Testis (tissue), 2 donors: ENCODE results near the gene AGAP1.

Experiments
- POLR2A ChIP-seq: fragments of 450-650 bp; IDR thresholded peaks from one replicate; pipeline ENCODE4 v1.6.1; 2017; ENCODE audit warnings: antibody characterized with exemption, mild to moderate bottlenecking, moderate library complexity
- TF ChIP-seq, protein P1 (sequence below), 3 experiments: fragments of 450-650 bp in 2 of 3; fragments of 200-600 bp in 1 of 3; sonication (generic) in 1 of 3; IDR thresholded peaks; one replicate each; pipeline ENCODE4 v1.5.1; 2016 to 2019; ENCODE audit warnings: antibody characterized with exemption in 3 of 3, mild to moderate bottlenecking in 2 of 3, moderate library complexity in 1 of 3

- TF ChIP-seq, protein P1, sequence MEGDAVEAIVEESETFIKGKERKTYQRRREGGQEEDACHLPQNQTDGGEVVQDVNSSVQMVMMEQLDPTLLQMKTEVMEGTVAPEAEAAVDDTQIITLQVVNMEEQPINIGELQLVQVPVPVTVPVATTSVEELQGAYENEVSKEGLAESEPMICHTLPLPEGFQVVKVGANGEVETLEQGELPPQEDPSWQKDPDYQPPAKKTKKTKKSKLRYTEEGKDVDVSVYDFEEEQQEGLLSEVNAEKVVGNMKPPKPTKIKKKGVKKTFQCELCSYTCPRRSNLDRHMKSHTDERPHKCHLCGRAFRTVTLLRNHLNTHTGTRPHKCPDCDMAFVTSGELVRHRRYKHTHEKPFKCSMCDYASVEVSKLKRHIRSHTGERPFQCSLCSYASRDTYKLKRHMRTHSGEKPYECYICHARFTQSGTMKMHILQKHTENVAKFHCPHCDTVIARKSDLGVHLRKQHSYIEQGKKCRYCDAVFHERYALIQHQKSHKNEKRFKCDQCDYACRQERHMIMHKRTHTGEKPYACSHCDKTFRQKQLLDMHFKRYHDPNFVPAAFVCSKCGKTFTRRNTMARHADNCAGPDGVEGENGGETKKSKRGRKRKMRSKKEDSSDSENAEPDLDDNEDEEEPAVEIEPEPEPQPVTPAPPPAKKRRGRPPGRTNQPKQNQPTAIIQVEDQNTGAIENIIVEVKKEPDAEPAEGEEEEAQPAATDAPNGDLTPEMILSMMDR (IDR thresholded peaks at IDR 0.05) = no peak
- TF ChIP-seq POLR2A = no peak
Measured at GRCh38 chr2:235607546-235608199, 113.8 kb downstream of the AGAP1 start.
